Fibroblast of peridontal ligament (primary cell): ENCODE measurements around the gene TEKT1.
A peak's percentile ranks its signal among the peaks of the same experiment; 100 is the strongest.

ENCODE experiments used
- DNase-seq: peaks from one replicate; pipeline ENCODE4 v3.0.0-alpha.2; 2010; ENCODE audit errors: extremely low read depth

TEKT1 gene

GRCh38 chr17:6757747-6758146 is 73.8 kb downstream of the TEKT1 start:
- DNase-seq = no peak

- no peak for DNase-seq
These were observed 75.0 kb downstream of the TEKT1 start for GRCh38 chr17:6756425-6757031.

GRCh38 chr17:6755731-6756184 is 75.8 kb downstream of the TEKT1 start, which contains the start of gene XAF1:
Gene XAF1, plus strand, starts transcription at chr17:6756046. Its CDS starts 33 bp downstream, at chr17:6756079.
- peak; percentile 77 for DNase-seq

- peak; percentile 67 for DNase-seq
These were observed 76.2 kb downstream of the TEKT1 start for GRCh38 chr17:6755281-6755680.

- no peak for DNase-seq
These were observed 78.0 kb downstream of the TEKT1 start for GRCh38 chr17:6753546-6753945.

- peak; percentile 77 for DNase-seq
These were observed 78.5 kb downstream of the TEKT1 start for GRCh38 chr17:6753006-6753445.

- peak; percentile 100 for DNase-seq
These were observed 79.2 kb downstream of the TEKT1 start for GRCh38 chr17:6752068-6752909.

- peak; percentile 18 for DNase-seq
These were observed 82.0 kb downstream of the TEKT1 start for GRCh38 chr17:6749519-6749918.

- no peak for DNase-seq
These were observed 82.9 kb downstream of the TEKT1 start for GRCh38 chr17:6748617-6749016.
